Fibroblast of the aortic adventitia (primary cell): ENCODE results near the gene DNAH11. TPM values are rescaled to one million over a fixed set of nuclear protein-coding genes. Genes with fewer than 3 reads are reported as not detected.

Experiments
- DNase-seq: peaks from one replicate; pipeline ENCODE4 v3.0.0-alpha.2; 2010; ENCODE audit warnings: low read depth
- H3K4me3 ChIP-seq: 2 replicates; pipeline ENCODE4 v1.5.1; 2011; ENCODE audit warnings: low read depth, mild to moderate bottlenecking, control low read depth, low read length, moderate library complexity
- total RNA-seq: library from RNA; depleted of rRNA; stranded (reverse); fragments of >200 nt; gene quantifications from 2 replicates; pipeline ENCODE4 v1.2.3, GENCODE V29; 2012; ENCODE audit warnings: low replicate concordance
- TF ChIP-seq, protein P1 (sequence below): IDR thresholded peaks from 2 replicates; pipeline ENCODE4 v1.5.1; 2011; ENCODE audit warnings: mild to moderate bottlenecking, low read length, control low read depth, inconsistent platforms; ENCODE audit not compliant: insufficient read depth

The DNAH11 gene
- total RNA-seq, 1 donor: 2.7 TPM

- H3K4me3 ChIP-seq: no peak overlapping the region
- no peak for DNase-seq
- TF ChIP-seq, protein P1, sequence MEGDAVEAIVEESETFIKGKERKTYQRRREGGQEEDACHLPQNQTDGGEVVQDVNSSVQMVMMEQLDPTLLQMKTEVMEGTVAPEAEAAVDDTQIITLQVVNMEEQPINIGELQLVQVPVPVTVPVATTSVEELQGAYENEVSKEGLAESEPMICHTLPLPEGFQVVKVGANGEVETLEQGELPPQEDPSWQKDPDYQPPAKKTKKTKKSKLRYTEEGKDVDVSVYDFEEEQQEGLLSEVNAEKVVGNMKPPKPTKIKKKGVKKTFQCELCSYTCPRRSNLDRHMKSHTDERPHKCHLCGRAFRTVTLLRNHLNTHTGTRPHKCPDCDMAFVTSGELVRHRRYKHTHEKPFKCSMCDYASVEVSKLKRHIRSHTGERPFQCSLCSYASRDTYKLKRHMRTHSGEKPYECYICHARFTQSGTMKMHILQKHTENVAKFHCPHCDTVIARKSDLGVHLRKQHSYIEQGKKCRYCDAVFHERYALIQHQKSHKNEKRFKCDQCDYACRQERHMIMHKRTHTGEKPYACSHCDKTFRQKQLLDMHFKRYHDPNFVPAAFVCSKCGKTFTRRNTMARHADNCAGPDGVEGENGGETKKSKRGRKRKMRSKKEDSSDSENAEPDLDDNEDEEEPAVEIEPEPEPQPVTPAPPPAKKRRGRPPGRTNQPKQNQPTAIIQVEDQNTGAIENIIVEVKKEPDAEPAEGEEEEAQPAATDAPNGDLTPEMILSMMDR: no peak
Measured at GRCh38 chr7:21747806-21748205, 205.0 kb downstream of the DNAH11 start.

DNA sequence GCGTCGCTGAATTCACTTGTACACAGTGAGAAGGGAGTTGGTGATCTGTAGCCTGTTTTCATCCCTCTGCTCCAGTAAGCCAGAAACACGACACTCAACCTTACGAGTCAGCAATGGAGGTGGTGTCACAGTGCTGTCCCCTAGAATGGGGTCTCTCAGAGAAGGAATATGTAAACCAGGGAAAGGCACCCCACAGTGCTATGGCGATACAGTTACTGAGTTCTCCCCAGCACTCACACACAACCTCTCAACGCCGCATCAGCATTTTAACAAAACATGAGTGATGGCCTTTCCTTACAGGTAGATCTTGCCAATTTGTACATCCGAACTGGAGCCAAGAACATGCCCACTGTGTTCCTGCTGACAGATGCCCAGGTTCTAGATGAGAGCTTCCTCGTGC, 206.5 kb downstream of the DNAH11 start:
- no peak for DNase-seq
- H3K4me3 ChIP-seq: no peak overlapping the region
- TF ChIP-seq, protein P1: no peak

DNA sequence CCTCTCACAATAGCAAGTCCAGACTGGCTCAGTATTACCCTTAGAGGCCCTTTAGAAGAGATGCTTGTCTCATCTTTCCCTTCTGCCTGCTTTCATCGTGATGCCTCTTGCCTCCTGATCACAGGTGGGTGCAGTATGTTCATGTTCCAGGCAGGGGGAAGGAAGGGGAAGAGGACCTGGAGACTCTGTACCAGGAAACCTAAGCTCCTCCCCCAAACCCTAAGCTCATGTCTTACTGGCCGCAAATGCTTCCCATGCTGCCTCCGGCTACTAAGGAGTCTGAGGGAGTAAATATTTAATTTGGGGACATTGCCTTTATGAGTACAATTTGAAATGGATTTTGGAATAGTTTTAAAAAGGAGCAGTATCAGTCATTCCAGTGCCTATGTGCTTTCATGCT, 210.2 kb downstream of the DNAH11 start:
- no peak overlapping the region for H3K4me3 ChIP-seq
- no peak for DNase-seq
- TF ChIP-seq, protein P1: no peak

DNA sequence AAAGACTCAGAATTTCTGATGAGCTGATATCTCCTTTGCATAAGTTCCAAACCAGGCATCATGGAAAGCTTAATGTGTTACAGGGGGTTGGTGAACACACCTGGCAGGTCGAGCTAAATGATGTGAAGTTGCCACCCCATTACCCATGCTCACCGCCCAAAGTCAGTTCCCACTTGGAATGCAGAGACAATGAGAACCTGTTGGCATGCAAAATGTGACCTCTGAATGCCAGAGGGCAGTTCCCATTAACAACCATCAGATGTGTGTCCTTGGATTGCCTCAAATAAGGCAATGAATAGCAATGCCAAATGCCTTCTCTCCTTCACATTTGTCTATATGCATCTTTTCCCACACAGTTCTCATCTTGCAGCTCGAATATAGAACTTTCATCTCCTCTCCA, 212.1 kb downstream of the DNAH11 start:
- TF ChIP-seq, protein P1: no peak
- no peak for DNase-seq
- no peak overlapping the region for H3K4me3 ChIP-seq

DNA sequence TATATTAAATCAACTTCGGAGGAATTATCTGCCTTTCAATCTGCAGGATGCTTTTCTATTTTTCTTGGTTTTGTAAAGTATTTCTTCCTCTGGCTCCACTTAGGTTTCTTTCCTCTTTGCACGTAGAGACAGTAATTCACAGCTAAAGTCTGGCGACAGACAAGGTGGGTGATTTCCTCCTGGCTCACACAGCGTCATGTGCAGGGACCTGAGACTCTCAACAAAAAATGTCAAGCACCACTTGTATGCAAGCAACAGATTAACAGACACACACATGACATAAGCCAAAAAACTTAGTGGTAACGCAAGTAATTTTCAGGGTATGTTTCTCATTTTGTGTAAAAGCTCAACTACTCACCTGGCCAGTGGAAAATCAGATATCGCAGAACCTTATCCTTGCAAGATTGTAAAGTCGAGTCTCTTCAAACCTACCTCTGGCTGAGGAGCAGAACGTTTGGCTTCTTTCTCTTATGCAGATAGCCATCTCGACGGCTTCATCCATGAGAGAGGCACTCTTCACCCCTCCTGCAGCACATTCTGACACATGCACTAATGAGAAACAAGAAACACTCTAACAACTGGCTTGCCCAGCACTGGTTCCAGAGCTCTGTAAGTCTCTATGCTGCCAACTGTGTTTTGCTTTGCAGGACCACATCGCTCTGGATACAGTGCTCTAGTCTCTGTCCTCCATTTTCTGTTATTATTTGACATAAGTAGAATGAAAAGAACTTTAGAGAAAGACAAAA, 214.9 kb downstream of the DNAH11 start:
- DNase-seq: no peak
- H3K4me3 ChIP-seq: no peak overlapping the region
- TF ChIP-seq, protein P1: no peak

- DNase-seq: no peak
- TF ChIP-seq, protein P1: no peak
- H3K4me3 ChIP-seq: no peak overlapping the region
Measured at GRCh38 chr7:21758286-21758685, 215.4 kb downstream of the DNAH11 start.

DNA sequence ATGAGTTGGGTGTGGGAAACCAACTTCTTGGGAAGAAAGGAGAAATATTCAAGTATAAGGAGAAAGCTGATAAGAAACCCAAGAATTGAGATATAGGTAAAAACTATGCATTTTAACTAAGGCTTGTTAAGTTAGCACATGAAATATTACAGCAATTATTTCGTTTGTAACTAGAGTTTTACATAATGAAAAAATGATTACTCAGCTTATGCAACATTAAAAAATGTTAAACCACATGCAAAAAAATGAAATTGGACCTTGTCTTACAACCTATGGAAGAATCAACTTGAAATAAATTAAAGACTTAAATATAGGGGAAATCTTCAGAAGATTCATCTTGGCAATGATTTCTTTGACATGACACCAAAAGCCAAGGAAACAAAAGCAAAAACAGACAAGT, 219.6 kb downstream of the DNAH11 start:
- H3K4me3 ChIP-seq: no peak overlapping the region
- no peak for DNase-seq
- TF ChIP-seq, protein P1: no peak
